ENCODE measurements around the gene IDUA. TPM values are rescaled to one million over a fixed set of nuclear protein-coding genes. Genes with fewer than 3 reads are reported as not detected.

The IDUA gene
- polyA plus RNA-seq, 1 donor (not counting 4 experiments of a cell fraction or from before 2014, with no cell fraction given), result 1.2 TPM

DNA sequence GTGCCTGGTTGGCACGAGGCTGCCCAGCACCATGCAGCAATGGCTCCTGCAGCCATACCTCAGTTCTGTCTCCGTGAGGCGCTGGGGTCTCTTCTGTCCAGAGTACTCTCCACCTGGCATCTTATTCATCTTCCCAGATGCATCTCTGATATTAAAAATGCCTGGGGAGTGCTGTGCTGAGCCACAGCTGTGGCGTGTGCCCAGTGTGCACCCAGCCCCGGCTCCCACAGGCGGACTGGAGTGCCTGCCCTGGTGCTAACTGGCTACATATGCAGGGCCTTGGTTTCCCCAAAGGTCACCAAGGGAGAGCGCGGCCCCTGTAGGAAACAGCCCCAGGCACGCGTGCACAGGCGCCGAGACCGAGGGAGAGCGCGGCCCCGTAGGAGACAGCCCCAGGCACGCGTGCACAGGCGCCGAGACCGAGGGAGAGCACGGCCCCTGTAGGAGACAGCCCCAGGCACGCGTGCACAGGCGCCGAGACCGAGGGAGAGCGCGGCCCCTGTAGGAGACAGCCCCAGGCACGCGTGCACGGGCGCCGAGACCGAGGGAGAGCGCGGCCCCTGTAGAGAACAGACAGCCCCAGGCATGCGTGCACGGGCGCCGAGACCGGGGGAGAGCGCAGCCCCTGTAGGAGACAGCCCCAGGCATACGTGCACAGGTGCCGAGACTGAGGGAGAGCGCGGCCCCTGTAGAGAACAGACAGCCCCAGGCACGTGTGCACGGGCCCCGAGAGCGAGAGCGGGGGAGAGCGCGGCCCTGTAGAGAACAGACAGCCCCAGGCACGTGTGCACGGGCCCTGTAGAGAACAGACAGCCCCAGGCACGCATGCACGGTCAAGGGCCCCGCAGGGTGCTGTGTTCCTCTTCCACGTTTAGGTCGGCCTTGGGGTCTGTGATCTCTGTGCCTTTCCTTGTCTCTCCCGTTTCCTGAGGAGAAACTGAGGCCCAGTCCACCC lies 40.0 kb upstream of the IDUA start:
- Histone ChIP-seq H2AFZ (ENCODE audit: control insufficient read depth, low read length) (no peak overlapping the region), H3K4me2 (ENCODE audit: control insufficient read depth, extremely low read depth, insufficient read depth, low read depth, low read length) (no peak overlapping the region), H3K4me3 (ENCODE audit: control insufficient read depth in 2 of 3, extremely low read depth in 1 of 3, insufficient read depth in 2 of 3, low read depth in 1 of 3, low read length in 3 of 3) (no peak overlapping the region), H4K20me1 (ENCODE audit: control insufficient read depth, extremely low read depth, insufficient read depth, low read length) (no peaks in the 10 kb centered on the region), H3K9ac (ENCODE audit: control insufficient read depth, extremely low read depth, insufficient read depth, low read length) (no peak overlapping the region), H3K27ac (ENCODE audit: control insufficient read depth, insufficient read depth, low read length) (no peak overlapping the region), H3K36me3 (ENCODE audit: control insufficient read depth in 2 of 2, extremely low read depth in 1 of 2, insufficient read depth in 2 of 2, low read length in 2 of 2) (no peaks in the 10 kb centered on the region), H3K79me2 (ENCODE audit: control insufficient read depth, insufficient read depth, low read length) (no peaks in the 10 kb centered on the region), H3K9me3 (ENCODE audit: control insufficient read depth, low read depth, low read length) (no peaks in the 10 kb centered on the region), H3K27me3 (ENCODE audit: control insufficient read depth, extremely low read depth, insufficient read depth, low read length) (no peaks in the 10 kb centered on the region), H3K4me1 (ENCODE audit: control insufficient read depth, extremely low read depth, insufficient read depth, low read length) (no peaks in the 10 kb centered on the region), H3K9me1 (ENCODE audit: control insufficient read depth, extremely low read depth, insufficient read depth, low read length) (no peaks in the 10 kb centered on the region)
- FAIRE-seq (no peak), DNase-seq (ENCODE audit: low read depth, low spot score) (no peak)
- dilution Hi-C loops (cut with MboI; ENCODE audit: extremely low pct_ligation_motif_present, low sequenced_read_pairs), result no loop called here
- TF ChIP-seq, protein P1, sequence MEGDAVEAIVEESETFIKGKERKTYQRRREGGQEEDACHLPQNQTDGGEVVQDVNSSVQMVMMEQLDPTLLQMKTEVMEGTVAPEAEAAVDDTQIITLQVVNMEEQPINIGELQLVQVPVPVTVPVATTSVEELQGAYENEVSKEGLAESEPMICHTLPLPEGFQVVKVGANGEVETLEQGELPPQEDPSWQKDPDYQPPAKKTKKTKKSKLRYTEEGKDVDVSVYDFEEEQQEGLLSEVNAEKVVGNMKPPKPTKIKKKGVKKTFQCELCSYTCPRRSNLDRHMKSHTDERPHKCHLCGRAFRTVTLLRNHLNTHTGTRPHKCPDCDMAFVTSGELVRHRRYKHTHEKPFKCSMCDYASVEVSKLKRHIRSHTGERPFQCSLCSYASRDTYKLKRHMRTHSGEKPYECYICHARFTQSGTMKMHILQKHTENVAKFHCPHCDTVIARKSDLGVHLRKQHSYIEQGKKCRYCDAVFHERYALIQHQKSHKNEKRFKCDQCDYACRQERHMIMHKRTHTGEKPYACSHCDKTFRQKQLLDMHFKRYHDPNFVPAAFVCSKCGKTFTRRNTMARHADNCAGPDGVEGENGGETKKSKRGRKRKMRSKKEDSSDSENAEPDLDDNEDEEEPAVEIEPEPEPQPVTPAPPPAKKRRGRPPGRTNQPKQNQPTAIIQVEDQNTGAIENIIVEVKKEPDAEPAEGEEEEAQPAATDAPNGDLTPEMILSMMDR (optimal IDR thresholded peaks at IDR 0.05 in 1 of 3, IDR thresholded peaks at IDR 0.05 in 1 of 3, conservative IDR thresholded peaks at IDR 0.05 in 1 of 3; ENCODE audit: extremely low read depth in 1 of 3, insufficient read depth in 2 of 3, low read length in 3 of 3), result no peak
- no peak for TF ChIP-seq EZH2 (IDR thresholded peaks at IDR 0.05; ENCODE audit: low read length)

DNA sequence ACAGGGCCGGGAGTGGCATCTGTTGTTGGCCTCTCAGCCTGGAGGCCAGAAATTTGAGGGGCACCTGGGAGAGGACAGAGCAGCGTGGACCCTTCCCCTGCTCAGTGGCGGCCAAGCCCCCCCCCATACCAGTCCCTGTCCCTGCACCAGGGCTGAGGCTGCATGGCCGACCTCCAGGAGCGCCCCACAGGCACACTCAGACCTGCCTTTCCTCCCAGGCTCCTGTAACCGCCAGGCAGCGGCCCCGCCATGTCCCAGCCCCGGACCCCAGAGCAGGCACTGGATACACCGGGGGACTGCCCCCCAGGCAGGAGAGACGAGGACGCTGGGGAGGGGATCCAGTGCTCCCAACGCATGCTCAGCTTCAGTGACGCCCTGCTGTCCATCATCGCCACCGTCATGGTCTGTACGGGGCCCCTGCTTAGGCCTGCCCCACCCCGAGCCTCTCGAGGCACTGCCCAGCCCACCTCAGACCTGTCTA lies 39.3 kb upstream of the IDUA start:
- no peaks in the 10 kb centered on the region for H3K79me2 ChIP-seq (ENCODE audit: control insufficient read depth, insufficient read depth, low read length)
- no peak for TF ChIP-seq EZH2 (IDR thresholded peaks at IDR 0.05; ENCODE audit: low read length)
- TF ChIP-seq, protein P1 (optimal IDR thresholded peaks at IDR 0.05 in 1 of 3, IDR thresholded peaks at IDR 0.05 in 1 of 3, conservative IDR thresholded peaks at IDR 0.05 in 1 of 3; ENCODE audit: extremely low read depth in 1 of 3, insufficient read depth in 2 of 3, low read length in 3 of 3), result no peak
- DNase-seq (ENCODE audit: low read depth, low spot score) (no peak), FAIRE-seq (no peak)
- H3K36me3 ChIP-seq (ENCODE audit: control insufficient read depth in 2 of 2, extremely low read depth in 1 of 2, insufficient read depth in 2 of 2, low read length in 2 of 2), result no peaks in the 10 kb centered on the region
- H3K27me3 ChIP-seq (ENCODE audit: control insufficient read depth, extremely low read depth, insufficient read depth, low read length), result no peaks in the 10 kb centered on the region
- H4K20me1 ChIP-seq (ENCODE audit: control insufficient read depth, extremely low read depth, insufficient read depth, low read length), result no peaks in the 10 kb centered on the region
- dilution Hi-C loops (cut with MboI; ENCODE audit: extremely low pct_ligation_motif_present, low sequenced_read_pairs), result no loop called here
- H3K4me2 ChIP-seq (ENCODE audit: control insufficient read depth, extremely low read depth, insufficient read depth, low read depth, low read length), result no peak overlapping the region
- H3K4me3 ChIP-seq (ENCODE audit: control insufficient read depth in 2 of 3, extremely low read depth in 1 of 3, insufficient read depth in 2 of 3, low read depth in 1 of 3, low read length in 3 of 3), result no peak overlapping the region
- H3K4me1 ChIP-seq (ENCODE audit: control insufficient read depth, extremely low read depth, insufficient read depth, low read length), result no peaks in the 10 kb centered on the region
- no peaks in the 10 kb centered on the region for H3K9me3 ChIP-seq (ENCODE audit: control insufficient read depth, low read depth, low read length)
- H3K27ac ChIP-seq (ENCODE audit: control insufficient read depth, insufficient read depth, low read length), result no peak overlapping the region
- H2AFZ ChIP-seq (ENCODE audit: control insufficient read depth, low read length), result no peak overlapping the region
- no peaks in the 10 kb centered on the region for H3K9me1 ChIP-seq (ENCODE audit: control insufficient read depth, extremely low read depth, insufficient read depth, low read length)
- H3K9ac ChIP-seq (ENCODE audit: control insufficient read depth, extremely low read depth, insufficient read depth, low read length), result no peak overlapping the region
